ENCODE data around the gene SNX19. TPM values are rescaled to one million over a fixed set of nuclear protein-coding genes. Genes with fewer than 3 reads are reported as not detected.
A peak's percentile ranks its signal among the peaks of the same experiment; 100 is the strongest.

The SNX19 gene
- total RNA-seq, 1 experiment from 2014 or later: 10.5 TPM

DNA sequence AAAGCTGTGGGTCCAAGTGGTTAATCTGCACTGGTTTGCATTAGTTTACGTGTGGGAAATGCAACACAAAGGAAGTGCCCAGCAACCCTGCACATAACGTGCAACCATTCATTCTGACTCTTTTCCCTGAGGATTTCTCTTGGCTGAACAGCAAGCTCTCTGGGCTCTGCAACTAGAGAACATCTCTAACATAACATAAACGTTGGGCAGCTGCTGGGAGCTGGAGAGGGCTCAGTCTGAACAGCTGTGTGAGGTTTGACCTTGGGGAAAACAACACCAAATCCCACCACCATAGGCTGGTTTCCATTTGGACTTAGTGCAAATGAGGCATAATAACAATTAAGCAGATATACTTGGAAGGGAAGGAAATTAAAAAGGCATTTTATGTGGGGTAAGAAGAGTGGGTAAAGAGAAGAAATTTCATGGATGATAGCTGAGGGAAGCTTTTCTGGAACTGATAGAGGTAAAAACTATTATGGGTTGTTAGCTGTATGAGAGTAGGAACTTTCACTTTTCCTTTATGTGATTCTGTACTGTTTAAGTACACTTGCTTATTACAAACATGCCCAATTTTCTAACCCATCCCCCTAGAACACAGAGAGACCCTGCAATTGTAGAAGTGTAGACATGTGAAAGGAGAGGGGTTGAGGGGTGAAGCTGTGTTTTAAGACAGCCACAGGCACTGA is 76.2 kb downstream of the SNX19 start:
- no peaks in the 10 kb centered on the region for H3K36me3 ChIP-seq
- no peak for DNase-seq
- no peaks in the 10 kb centered on the region for H3K27me3 ChIP-seq
- H3K9me3 ChIP-seq: peaks cover 8% of the 10 kb centered on the region; the same call in 1 of the 2 replicates
- H3K4me3 ChIP-seq: no peak overlapping the region

DNA sequence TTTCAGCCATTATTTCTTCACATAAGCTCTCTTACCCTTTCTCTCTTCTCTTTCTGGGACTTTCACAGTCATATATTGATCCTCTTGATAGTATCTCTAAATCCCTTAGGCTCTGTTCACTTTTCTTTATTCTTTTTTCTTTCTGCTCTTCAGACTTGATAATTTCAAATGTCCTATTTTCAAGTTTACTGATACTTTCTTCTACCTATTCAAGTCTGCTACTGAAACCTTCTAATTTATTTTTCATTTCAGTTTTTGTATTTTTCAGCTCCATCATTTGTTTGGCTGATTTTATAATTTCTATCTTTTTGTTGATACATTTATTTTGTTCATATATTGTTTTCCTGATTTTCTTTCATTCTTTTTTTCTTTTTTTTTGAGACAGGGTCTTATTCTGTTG is 79.1 kb downstream of the SNX19 start:
- no peaks in the 10 kb centered on the region for H3K27me3 ChIP-seq
- H3K4me3 ChIP-seq: no peak overlapping the region
- no peaks in the 10 kb centered on the region for H3K36me3 ChIP-seq
- H3K9me3 ChIP-seq: peaks cover 7% of the 10 kb centered on the region; the same call in 1 of the 2 replicates
- DNase-seq: no peak

DNA sequence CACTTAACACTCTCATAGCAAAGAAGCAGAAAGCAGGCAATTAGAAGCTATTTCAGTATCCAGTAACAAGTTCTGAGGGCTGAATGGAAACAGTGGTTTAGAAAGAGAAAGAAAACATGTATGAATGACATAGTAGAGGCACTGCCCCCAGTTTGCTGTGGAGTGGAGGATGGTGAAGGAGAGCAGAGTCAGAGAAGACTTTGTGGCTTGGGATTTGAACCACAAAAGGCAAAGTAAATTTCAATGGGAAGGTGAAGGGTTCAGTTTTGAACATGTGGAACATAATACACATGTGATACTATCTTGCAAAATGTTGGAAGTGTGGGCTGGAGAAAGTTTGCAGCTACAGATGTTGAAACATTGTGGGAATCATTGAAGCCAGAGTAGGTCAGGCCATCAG is 81.4 kb downstream of the SNX19 start:
- Histone ChIP-seq H3K27me3 (no peaks in the 10 kb centered on the region), H3K9me3 (peaks cover 6% of the 10 kb centered on the region; the same call in 1 of the 2 replicates), H3K36me3 (no peaks in the 10 kb centered on the region), H3K4me3 (no peak overlapping the region)
- no peak for DNase-seq

DNA sequence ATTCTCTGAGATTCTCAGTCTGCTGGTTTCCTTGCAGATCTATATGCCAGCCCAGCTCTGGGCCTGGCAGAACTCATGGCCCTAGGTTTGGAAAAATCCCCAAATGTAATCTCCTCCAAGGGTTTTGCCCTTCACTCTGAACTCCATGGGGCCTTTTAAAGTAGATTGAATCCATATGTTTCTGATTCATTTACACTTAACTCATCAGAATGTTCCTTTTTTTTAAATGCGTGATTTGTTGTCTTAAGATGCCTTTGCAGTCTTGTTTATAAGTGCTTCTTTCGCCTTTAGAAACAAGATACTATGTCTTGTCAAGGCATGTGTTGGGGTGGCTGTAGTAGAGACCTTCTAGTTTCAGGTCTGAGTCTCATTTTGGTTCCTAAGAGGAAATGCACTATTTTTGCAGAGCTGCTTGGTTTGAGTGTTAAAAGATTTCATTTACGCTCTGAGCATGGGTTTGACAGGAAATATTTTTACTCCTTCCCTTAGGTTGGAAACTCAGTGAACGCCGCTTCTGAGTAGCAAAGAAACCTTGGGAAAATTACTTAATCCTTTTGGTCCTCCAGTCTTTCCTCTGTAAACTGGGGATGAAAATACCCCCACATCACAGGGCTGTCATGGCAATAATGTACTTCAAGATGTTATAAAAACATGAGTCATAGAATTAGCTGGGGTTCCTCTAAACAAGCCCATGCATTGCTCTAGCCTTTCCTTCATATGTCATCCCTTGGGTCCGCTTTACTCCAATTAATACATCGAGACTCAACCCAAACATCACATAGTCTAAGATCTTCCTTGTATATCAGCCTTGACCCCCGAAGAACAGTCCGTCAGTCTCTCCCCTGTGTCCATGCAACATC is 83.5 kb downstream of the SNX19 start:
- Histone ChIP-seq H3K4me3 (no peak overlapping the region), H3K9me3 (peaks cover 6% of the 10 kb centered on the region; the same call in 1 of the 2 replicates), H3K27me3 (no peaks in the 10 kb centered on the region), H3K36me3 (no peaks in the 10 kb centered on the region)
- DNase-seq: no peak

DNA sequence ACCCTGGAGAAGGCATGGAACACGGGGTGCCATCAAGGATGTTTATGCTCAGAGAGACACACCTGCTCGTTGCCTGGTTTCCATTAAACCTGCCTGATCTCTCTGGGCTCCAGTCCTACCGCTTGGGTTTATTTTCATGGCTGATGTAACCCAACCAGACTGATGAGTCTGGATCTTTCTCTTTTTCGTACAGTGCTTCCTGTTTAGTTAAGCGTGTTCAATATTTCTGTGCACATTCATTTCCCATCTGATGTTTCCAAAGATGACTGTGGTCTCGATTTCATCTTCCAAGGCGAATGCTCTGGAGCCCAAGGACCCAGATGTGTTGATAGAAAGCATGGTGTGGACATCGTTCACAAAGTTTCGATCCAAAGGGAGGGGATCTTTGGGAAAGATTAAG is 84.3 kb downstream of the SNX19 start:
- H3K36me3 ChIP-seq: no peaks in the 10 kb centered on the region
- H3K4me3 ChIP-seq: no peak overlapping the region
- DNase-seq: no peak
- H3K27me3 ChIP-seq: no peaks in the 10 kb centered on the region
- H3K9me3 ChIP-seq: peaks cover 2% of the 10 kb centered on the region; the same call in 1 of the 2 replicates

DNA sequence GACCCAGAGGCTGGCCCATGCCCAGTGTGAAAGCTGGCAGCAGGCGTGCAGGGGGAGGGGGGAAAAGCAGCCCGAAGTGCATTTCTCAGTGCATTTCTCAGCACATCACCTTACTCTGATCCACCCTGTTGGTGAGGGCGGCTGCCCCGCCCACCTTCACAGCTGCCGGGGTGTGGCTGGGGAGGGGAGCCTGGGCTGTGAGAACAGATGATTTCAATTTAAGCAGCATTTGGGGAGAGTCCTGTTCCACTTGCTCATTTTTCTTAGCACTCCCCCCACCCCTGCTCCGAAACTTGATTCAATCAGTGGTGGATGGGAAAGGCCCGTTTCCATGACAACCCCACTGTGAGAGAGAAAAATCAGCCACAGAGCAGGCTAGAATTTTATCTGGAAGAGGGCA is 84.8 kb downstream of the SNX19 start:
- Histone ChIP-seq H3K4me3 (no peak overlapping the region), H3K36me3 (no peaks in the 10 kb centered on the region), H3K27me3 (no peaks in the 10 kb centered on the region), H3K9me3 (no peaks in the 10 kb centered on the region)
- DNase-seq: no peak

DNA sequence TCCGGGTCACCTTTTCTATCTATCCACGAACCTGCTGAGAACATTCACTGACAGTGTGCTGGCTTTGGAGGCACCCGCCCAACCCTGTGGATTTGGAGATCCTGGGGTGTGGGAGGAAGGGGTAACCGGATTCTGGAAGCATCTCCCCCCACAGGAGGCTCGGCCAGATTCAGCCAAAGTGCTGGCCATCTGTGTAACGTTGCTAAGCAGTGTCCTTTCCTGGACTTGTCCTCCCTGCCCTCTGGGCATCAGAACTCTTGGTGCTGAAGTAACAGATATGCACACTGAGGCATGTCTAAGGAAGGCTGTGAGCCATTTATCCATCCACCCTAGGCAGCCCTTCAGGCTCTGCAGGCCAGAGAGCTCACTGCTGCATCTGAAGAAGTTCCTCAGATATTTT is 85.7 kb downstream of the SNX19 start:
- Histone ChIP-seq H3K27me3 (no peaks in the 10 kb centered on the region), H3K4me3 (no peak overlapping the region), H3K9me3 (no peaks in the 10 kb centered on the region), H3K36me3 (no peaks in the 10 kb centered on the region)
- DNase-seq: no peak

DNA sequence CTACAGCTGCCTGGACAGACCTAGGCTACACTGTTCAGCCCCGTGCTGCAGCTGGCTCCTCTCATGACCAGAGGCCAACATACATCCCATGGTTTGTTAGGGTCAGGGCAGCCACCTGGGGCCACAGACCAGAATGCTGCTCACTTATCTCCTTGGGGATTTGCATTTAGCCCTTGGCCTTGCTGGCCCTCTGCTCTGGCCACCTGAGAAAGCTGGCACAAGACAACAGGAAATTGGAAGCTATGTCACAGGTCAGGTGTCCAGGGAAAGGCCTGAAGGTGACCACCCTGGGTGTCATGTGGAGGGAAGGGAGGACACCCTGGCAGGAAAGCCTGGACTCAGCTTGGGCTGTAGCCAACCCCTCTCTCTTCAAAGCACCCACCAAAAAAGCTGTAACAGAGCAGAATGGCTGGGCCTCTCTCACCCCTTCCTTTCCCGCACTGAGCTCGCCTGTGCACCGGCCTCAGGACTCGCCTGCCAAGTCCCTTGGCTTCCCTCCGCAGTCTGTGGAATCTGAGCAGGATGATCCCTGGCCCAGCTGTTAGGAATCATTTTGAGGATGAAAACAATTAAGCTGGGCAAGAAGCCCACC is 86.3 kb downstream of the SNX19 start:
- H3K27me3 ChIP-seq: no peaks in the 10 kb centered on the region
- H3K36me3 ChIP-seq: no peaks in the 10 kb centered on the region
- DNase-seq: peak; percentile 77
- no peak overlapping the region for H3K4me3 ChIP-seq
- no peaks in the 10 kb centered on the region for H3K9me3 ChIP-seq

DNA sequence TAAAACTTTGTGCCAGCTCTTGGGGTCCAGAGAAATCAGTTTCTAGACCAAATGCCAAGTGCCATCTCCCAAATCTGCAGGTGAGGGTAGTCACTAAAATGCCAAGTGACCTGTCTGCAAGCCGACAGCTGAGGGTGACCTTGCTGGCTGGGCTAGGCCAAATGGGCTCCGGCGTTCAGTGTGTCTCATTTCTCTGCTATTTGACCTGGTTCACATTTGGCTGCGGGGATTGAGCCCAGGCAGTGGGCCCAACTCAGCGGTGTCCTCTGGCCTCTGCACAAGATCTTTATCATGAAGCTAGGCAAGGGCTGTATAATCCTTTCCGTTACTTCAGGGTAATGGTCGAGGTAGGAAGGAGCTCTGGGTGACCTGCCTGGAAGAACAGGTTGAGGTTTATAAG is 87.5 kb downstream of the SNX19 start:
- no peaks in the 10 kb centered on the region for H3K27me3 ChIP-seq
- H3K9me3 ChIP-seq: no peaks in the 10 kb centered on the region
- no peak overlapping the region for H3K4me3 ChIP-seq
- peak; percentile 60 for DNase-seq
- H3K36me3 ChIP-seq: no peaks in the 10 kb centered on the region

DNA sequence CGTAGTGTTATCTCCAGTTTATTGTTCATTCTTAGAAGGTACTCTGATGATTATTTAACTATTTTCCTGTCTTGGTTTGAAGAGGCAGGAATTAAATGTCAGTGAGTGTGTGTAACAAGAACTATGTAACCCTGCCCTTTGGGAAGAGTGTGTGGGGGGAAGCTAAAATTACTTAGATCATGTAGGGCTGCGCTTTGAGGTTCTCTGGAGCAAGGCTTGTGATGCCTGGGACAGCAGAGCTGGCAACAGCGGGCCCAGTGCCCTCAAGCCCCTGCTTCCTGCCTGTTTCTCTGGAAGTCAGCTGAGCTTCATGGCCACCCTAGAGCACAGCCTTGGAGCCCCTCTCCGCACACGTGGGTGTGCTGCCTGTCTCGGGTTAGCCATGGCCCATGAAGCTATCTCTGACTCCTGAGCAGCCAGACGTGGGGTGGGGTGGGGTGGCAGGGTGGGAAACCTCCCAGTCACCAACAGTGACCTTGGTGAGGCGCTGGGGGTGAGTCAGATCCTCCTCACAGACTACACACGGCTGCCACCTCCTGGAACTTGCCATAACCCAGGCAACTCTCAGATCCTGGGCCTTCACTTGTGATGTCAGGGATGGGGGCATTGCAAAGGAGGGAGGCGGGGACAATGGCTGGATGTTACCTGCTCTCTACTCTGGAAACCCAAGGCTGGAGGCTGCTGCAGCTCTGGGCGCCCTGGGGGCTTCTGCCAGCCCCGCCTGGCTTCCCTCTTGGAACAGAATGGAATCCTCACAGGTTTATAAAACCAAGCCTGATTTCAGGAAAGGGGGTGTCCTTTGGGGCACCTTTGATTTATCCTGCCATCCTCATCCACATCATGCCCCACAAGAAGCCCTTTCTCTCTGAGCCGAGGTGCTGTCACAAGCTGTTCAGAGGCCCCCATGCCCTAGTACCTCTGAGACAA is 88.6 kb downstream of the SNX19 start:
- DNase-seq: peak; percentile 78
- H3K36me3 ChIP-seq: no peaks in the 10 kb centered on the region
- no peaks in the 10 kb centered on the region for H3K27me3 ChIP-seq
- no peak overlapping the region for H3K4me3 ChIP-seq
- H3K9me3 ChIP-seq: no peaks in the 10 kb centered on the region

DNA sequence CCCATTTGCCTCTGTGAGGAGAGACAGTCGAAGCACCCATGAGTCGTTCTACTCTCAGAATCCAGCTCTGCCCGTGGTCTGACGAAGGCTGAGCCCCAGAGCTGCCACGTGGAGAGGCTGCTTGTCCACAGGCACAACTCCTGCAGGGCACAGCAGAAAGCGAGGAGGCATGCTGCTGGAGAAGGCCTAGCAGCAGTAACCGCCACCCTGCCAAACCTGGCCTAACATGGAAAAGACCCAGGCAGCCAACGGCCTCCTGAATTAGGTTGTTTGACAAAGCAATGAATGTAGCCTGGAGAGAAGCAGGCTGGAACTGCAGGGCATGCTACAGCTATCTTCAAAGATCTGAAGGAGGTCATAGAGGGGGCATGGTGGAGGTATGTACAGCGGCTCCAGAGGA is 89.7 kb downstream of the SNX19 start:
- H3K36me3 ChIP-seq: no peaks in the 10 kb centered on the region

DNA sequence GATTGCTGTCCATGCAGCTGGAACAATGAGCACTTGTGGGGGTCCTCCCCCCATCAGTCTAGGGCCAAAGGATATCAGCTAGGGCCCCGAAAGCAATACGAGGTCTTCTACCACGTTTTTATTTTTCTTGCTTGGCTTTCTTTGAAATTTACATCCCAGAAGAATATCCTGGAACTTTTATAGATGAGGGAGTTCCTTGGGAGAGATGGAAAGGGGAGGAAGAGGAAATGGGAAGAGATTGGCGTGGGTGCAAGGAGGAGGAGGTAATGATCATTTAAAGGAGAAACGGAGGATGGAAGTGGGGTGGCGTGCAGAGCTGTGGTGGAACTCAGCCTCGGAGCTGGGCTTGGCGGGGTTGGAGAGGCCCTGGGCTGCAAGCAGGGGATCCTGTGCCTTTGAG is 90.3 kb downstream of the SNX19 start:
- Histone ChIP-seq H3K36me3 (no peaks in the 10 kb centered on the region), H3K4me3 (no peak overlapping the region), H3K27me3 (no peaks in the 10 kb centered on the region), H3K9me3 (no peaks in the 10 kb centered on the region)
- no peak for DNase-seq

More for the DNA sequence above, 89.7 kb downstream of the SNX19 start:
- H3K27me3 ChIP-seq: no peaks in the 10 kb centered on the region
- no peak overlapping the region for H3K4me3 ChIP-seq
- no peak for DNase-seq
- no peaks in the 10 kb centered on the region for H3K9me3 ChIP-seq

DNA sequence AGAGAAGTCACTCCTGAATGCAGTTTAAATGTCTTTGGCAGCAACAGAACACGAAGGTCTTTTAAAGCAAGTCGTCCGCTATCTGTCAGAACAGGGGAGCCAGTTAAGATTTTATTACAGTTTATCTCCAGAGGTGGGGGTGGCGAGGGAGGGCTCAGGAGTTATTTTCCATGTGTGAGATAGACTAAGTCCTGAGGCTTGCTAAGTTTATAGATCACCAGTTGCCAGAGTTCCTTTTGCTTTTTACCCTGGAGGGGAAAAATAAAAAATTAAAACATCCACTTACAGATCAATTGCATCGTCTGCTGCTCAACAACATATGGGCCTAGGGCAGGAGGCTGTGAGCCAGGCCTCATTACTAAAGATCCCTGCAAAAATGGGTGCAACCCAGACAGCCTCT is 90.7 kb downstream of the SNX19 start:
- H3K4me3 ChIP-seq: no peak overlapping the region
- no peak for DNase-seq
- H3K36me3 ChIP-seq: no peaks in the 10 kb centered on the region
- H3K9me3 ChIP-seq: no peaks in the 10 kb centered on the region
- no peaks in the 10 kb centered on the region for H3K27me3 ChIP-seq

Measured in MG63 (cell line).